SKM-1 treated with dmso at 0.1 percent for 144 hours (cell line): Measurements from ENCODE around the gene MAP2K2.

Experiments
- DNase-seq: peaks from one replicate; lab custom pipeline; 2025; ENCODE audit not compliant: unreplicated experiment; lab: John Stamatoyannopoulos, UW

Gene MAP2K2

GRCh38 chr19:4100647-4101495 is 23.1 kb downstream of the MAP2K2 start:
- DNase-seq: no peak

- DNase-seq: no peak
Observed at GRCh38 chr19:4099041-4099764, 24.7 kb downstream of the MAP2K2 start.

DNA sequence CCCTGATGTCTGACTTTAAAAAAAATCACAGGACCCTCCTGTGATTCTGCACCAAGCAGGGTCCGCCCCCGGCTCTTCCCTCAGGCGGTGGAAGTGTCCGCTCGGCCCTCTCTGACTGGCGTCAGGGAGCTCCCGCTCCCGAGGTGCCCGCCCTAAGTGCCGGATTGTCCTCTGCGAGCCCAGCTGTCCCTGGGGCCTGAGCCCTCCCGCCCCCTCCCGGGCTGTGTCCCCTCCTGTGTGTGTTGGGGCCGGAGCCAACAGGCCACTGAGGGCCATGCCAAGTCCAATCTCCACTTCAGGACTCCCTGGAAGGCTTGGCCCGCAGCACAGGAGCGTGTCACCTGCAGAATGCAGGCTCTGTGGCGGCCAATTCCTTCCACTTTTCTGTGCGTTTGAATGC is 25.4 kb downstream of the MAP2K2 start:
- no peak for DNase-seq

GRCh38 chr19:4097501-4097900 is 26.4 kb downstream of the MAP2K2 start:
- no peak for DNase-seq

DNA sequence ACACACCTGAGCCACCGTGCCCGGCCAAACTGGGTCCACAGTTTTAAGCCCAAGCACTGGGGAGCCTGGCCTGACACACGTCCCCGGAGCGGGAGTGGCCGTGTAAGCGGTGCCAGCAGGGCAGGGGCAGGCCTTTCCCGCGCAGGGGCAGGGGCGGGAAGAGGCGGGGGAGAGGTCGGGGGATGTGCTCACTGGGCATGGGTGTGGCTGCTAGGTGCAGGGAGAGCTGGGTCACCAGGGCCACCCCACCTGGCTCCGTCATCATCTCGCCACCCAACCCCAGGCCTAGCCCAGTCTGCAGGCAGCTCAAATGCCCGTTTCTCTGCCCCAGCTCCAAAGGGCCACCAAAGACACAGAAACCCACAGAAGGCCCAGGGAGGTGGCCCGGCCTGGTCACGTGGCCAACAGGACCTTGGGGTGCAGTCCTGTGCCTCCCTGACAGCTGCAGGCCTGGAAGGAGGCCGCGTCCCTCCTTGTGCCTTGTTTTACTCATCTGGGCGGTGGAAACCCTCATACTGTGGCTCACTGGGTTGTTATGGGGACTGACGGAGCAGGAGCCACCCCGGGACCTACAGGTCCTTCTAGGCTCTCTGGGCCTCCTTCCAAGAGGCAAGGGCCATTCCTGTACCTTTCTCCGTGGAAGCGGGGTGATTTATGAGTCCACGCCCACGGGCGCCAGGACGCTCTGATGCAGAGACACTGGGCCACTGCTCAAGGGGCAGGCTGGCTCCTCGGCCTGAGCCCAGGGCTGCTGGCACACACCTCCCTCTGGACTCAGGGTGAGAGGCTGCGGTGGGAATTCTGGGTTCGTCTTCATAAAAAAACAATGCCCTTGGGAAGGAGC is 27.7 kb downstream of the MAP2K2 start:
- DNase-seq: no peak

DNA sequence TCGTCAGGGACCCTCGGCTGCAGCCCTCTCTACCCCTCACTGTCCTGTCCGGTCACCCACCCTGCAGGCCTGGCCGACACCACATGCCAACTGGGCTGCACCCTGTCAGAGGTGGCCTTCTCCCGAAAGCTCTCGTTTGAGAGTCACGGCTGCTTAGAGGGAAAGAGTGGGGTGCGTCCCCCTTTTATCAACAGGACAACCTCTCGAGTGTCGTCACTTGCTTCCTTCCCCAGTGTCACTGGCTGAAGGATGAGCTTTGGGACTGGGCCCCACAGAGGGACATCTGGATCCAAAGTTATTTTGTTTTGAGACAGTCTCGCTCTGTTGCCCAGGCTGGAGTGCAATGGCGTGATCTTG is 28.5 kb downstream of the MAP2K2 start:
- DNase-seq: no peak

- DNase-seq: no peak
Observed at GRCh38 chr19:4094761-4095487, 29.0 kb downstream of the MAP2K2 start.

DNA sequence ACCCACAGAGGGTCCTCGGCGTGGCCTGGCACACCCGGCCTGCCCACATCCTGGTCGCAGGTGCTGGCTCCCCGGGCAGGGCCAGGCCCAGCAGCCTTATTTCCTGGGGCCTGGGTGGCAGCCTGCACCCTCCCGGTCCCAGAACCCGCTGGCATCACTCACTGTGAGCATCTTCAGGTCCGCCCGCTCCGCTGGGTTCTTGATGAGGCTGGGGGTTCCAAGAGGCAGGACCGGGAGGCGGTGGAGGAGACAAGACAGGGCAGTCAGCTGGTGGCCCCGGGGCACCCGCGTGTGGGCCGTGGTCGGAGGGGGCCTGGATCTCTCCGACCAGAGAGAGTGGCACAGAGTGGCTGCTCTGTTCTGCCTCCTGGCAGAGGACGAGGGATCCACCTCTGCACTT is 29.6 kb downstream of the MAP2K2 start:
- DNase-seq: no peak

DNA sequence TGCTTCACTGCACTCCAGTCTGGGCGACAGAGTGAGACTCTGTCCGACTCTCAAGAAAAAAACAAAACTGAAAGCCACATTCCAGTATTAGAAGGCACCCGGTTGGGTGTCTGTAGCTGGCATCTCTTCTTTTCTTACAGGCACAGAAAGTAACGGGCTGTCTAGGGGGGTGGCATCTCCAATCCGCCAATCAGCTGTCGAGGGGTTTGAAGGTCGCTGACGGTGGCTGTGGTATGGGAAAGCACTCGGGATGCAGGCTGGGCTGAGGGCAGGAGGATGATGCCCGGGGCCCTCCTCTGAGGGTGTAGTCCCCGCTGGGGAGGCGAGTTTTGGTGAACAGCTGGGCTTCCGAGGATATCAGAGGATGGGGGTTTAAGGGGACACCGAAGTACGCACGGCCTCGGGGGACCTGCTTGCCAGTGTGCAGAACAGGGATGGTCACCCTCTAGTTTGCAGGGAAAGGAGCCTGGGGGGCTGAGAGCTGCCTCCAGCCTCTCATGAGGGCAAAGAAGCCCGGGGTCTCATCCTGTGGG is 30.2 kb downstream of the MAP2K2 start:
- no peak for DNase-seq

DNA sequence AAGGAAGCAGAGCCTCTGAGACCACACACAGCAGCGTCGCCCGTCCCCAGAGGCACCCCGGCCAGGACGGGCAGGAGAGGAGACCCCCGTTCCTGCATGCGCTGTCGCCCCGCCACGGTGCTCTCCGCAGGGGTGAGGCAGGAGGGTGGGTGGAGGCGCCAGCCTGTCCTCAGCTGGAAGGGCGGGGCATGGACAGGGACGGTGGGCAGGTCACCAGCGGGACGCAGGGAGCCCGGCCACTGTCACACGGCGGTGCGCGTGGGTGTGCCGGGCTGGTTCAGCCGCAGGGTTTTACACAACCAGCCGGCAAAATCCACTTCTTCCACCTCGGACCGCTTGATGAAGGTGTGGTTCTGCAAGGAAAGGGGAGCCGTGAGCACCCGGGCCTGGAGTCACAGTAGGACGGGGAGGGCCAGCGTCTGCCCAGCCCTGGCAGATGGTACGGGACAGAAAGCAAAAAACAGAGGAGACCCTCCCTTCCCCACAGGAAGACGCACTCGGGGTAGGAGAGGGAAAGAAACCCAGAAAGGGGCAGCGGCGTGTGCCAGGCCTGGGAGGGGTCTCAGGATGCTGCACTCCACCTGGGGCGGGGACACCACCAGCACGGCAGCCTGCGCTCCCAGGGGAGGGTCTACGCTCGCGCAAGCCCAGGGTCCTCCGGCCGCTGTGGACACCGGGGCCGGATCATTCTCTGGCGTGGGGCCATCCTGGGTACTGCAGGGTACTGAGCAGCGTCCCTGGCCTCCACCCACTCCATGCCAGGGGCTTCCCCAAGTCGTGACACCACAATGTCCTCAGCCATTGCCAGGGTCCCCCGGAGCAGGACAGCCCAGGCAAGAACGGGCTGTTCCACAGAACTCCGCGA is 33.3 kb downstream of the MAP2K2 start:
- no peak for DNase-seq

DNA sequence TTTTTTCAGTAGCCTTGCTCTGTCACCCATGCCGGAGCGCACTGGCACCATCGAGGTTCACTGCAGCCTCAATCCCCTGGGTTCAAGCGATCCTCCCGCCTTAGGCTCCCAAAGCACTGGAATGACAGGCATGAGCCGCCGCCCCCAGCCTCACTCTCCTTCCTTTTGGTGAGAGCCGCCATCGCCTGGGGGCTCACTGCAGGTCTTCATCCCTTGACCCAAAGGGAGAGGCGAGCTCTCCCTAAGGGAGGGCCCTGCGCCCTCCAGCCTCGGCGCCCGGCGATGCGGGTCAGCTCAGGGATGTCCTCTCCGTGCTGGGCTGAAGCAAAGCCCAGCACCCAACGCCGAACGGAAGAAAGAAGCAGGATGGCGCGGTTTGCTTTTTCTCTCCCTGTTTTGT is 34.0 kb downstream of the MAP2K2 start:
- DNase-seq: no peak

GRCh38 chr19:4089400-4089908 is 34.5 kb downstream of the MAP2K2 start:
- no peak for DNase-seq

GRCh38 chr19:4088975-4089374 is 34.9 kb downstream of the MAP2K2 start:
- no peak for DNase-seq

GRCh38 chr19:4087787-4088679 is 35.9 kb downstream of the MAP2K2 start:
- no peak for DNase-seq

- DNase-seq: no peak
Observed at GRCh38 chr19:4086411-4086867, 37.5 kb downstream of the MAP2K2 start.

DNA sequence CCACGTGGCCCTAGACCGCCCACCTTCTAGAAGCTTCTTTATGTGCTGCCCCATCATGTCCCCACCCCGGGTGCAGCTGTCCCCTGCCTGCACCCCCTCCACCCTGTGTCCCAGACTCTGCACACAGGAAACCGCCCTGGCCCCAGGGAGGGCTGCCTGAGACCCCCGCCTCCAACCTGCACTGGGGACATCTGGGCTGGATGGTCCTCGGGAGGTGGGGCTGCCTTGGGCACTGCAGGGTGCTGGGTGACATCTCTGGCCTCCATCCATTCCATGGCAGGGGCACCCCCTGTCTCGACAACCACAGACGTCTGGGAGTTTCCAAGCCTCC is 39.4 kb downstream of the MAP2K2 start:
- no peak for DNase-seq

DNA sequence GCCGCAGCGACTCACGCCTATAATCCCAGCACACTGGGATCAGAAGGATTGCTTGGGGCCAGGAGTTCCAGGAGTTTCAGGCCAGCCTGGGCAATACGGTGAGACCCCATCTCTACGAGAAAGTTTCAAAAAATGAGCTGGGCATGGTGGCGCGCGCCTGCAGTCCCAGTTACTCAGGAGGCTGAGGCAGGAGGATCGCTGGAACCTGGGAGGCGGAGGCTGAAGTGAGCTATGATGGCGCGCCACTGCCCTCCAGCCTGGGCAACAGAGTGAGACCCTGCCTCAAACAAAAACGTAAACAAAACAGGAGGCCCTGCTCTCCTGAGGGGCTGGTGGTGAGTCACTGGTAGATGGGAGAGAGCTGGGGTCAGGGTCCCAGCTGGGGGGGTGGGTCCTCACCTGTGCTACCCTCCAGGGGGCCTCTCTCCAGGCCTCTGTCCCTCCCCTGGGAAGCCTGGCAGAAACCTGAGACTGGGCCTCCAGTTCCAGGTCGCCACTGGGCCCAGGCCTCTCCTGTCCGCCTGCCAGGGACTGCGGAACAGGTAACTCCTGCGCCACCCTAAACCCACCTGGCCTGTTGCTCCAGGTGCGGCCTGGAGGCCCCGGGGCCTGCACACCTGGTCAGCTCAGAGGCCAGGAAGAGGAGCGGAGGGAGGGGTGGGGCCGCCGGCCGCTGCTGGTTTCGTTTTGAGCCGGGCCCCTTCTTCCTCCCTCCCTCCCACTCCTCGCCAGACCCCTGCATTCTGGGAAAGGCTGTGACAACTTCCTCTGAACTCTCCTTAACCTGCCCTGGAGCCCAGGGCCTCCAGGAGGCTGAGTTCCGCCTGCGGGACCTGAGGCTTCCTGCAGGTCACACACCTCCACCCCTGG is 40.0 kb downstream of the MAP2K2 start:
- peak; percentile 69 for DNase-seq

- no peak for DNase-seq
Observed at GRCh38 chr19:4082172-4082571, 41.8 kb downstream of the MAP2K2 start.
